NT2/D1 (cell line): ENCODE data around the gene CDC34.

Source experiments
- DNase-seq: peaks from one replicate; pipeline ENCODE4 v3.0.0-alpha.2; 2011; ENCODE audit warnings: low read depth, low spot score
- H3K27me3 ChIP-seq: 2 replicates; pipeline ENCODE4 v1.6.0; 2011; ENCODE audit warnings: mild to moderate bottlenecking; ENCODE audit not compliant: insufficient read length, insufficient read depth
- H3K36me3 ChIP-seq: 2 replicates; pipeline ENCODE4 v1.6.1; 2011; ENCODE audit warnings: mild to moderate bottlenecking, low read length, mixed read lengths; ENCODE audit not compliant: insufficient read depth, insufficient read length
- H3K4me1 ChIP-seq: 2 replicates; pipeline ENCODE4 v1.5.1; 2011; ENCODE audit not compliant: insufficient read depth, insufficient read length
- H3K4me3 ChIP-seq: 2 replicates; pipeline ENCODE4 v1.5.1; 2011; ENCODE audit warnings: low read depth; ENCODE audit not compliant: insufficient read length
- H3K9ac ChIP-seq: 2 replicates; pipeline ENCODE4 v1.6.0; 2011; ENCODE audit warnings: low read depth; ENCODE audit not compliant: insufficient read length
- H3K9me3 ChIP-seq: 2 replicates; pipeline ENCODE4 v1.5.1; 2011; ENCODE audit warnings: mild to moderate bottlenecking, low read length; ENCODE audit not compliant: insufficient read depth
- SUZ12 ChIP-seq: IDR thresholded peaks from 2 replicates; pipeline ENCODE4 v1.6.1; 2011; ENCODE audit not compliant: insufficient read length, insufficient read depth; ENCODE audit errors: extremely low read depth
- YY1 ChIP-seq: IDR thresholded peaks from 2 replicates; pipeline ENCODE4 v1.6.1; 2011; ENCODE audit not compliant: insufficient read length, insufficient read depth
- ZNF274 ChIP-seq: IDR thresholded peaks from 2 replicates; pipeline ENCODE4 v1.6.1; 2011; ENCODE audit warnings: mild to moderate bottlenecking, low read depth, low read length

Gene CDC34

GRCh38 chr19:575527-576506, 44.3 kb downstream of the CDC34 start:
- peaks cover 35% of the 10 kb centered on the region for H3K4me1 ChIP-seq
- H3K9ac ChIP-seq = peak overlapping the region; percentile 12
- peaks cover 6% of the 10 kb centered on the region for H3K27me3 ChIP-seq
- peak overlapping the region; percentile 29 for H3K4me3 ChIP-seq
- DNase-seq = no peak
- no peaks in the 10 kb centered on the region for H3K9me3 ChIP-seq
- TF ChIP-seq ZNF274 (no peak), SUZ12 (no peak), YY1 (no peak)
- H3K36me3 ChIP-seq = peaks cover 46% of the 10 kb centered on the region

GRCh38 chr19:576768-577438, 45.3 kb downstream of the CDC34 start:
- no peak for DNase-seq
- no peaks in the 10 kb centered on the region for H3K9me3 ChIP-seq
- H3K4me1 ChIP-seq = peaks cover 33% of the 10 kb centered on the region
- H3K36me3 ChIP-seq = peaks cover 55% of the 10 kb centered on the region
- TF ChIP-seq SUZ12 (no peak), YY1 (no peak), ZNF274 (no peak)
- peak overlapping the region; percentile 64 for H3K9ac ChIP-seq
- H3K4me3 ChIP-seq = no peak overlapping the region
- no peaks in the 10 kb centered on the region for H3K27me3 ChIP-seq

- H3K4me3 ChIP-seq = no peak overlapping the region
- H3K27me3 ChIP-seq = no peaks in the 10 kb centered on the region
- no peak for TF ChIP-seq SUZ12
- no peak for TF ChIP-seq YY1
- no peak for TF ChIP-seq ZNF274
- H3K4me1 ChIP-seq = peaks cover 33% of the 10 kb centered on the region
- peaks cover 61% of the 10 kb centered on the region for H3K36me3 ChIP-seq
- no peaks in the 10 kb centered on the region for H3K9me3 ChIP-seq
- peak overlapping the region; percentile 64 for H3K9ac ChIP-seq
- no peak for DNase-seq
These were observed 46.2 kb downstream of the CDC34 start for GRCh38 chr19:577439-578392.

GRCh38 chr19:579111-579841, 47.7 kb downstream of the CDC34 start:
- DNase-seq = no peak
- Histone ChIP-seq H3K9ac (peak overlapping the region; percentile 26), H3K4me3 (no peak overlapping the region), H3K27me3 (no peaks in the 10 kb centered on the region), H3K4me1 (peaks cover 37% of the 10 kb centered on the region), H3K9me3 (no peaks in the 10 kb centered on the region), H3K36me3 (peaks cover 76% of the 10 kb centered on the region)
- TF ChIP-seq ZNF274 = no peak
- TF ChIP-seq SUZ12 = no peak
- TF ChIP-seq YY1 = no peak

- no peak for TF ChIP-seq SUZ12
- no peak for TF ChIP-seq YY1
- TF ChIP-seq ZNF274 = no peak
- no peak for DNase-seq
- Histone ChIP-seq H3K9me3 (no peaks in the 10 kb centered on the region), H3K27me3 (no peaks in the 10 kb centered on the region), H3K9ac (no peak overlapping the region), H3K4me1 (peaks cover 35% of the 10 kb centered on the region), H3K4me3 (no peak overlapping the region), H3K36me3 (peaks cover 77% of the 10 kb centered on the region)
These were observed 48.2 kb downstream of the CDC34 start for GRCh38 chr19:579842-580155.

- Histone ChIP-seq H3K9ac (no peak overlapping the region), H3K36me3 (peaks cover 77% of the 10 kb centered on the region), H3K9me3 (no peaks in the 10 kb centered on the region), H3K4me3 (no peak overlapping the region), H3K4me1 (peaks cover 34% of the 10 kb centered on the region), H3K27me3 (no peaks in the 10 kb centered on the region)
- TF ChIP-seq YY1 (no peak), SUZ12 (no peak), ZNF274 (no peak)
- no peak for DNase-seq
These were observed 48.8 kb downstream of the CDC34 start for GRCh38 chr19:580274-580835.
